ENCODE results near the gene ARMC7. TPM values are rescaled to one million over a fixed set of nuclear protein-coding genes. Genes with fewer than 3 reads are reported as not detected.

The ARMC7 gene
- total RNA-seq, 1 experiment from 2014 or later: 26.0 TPM

DNA sequence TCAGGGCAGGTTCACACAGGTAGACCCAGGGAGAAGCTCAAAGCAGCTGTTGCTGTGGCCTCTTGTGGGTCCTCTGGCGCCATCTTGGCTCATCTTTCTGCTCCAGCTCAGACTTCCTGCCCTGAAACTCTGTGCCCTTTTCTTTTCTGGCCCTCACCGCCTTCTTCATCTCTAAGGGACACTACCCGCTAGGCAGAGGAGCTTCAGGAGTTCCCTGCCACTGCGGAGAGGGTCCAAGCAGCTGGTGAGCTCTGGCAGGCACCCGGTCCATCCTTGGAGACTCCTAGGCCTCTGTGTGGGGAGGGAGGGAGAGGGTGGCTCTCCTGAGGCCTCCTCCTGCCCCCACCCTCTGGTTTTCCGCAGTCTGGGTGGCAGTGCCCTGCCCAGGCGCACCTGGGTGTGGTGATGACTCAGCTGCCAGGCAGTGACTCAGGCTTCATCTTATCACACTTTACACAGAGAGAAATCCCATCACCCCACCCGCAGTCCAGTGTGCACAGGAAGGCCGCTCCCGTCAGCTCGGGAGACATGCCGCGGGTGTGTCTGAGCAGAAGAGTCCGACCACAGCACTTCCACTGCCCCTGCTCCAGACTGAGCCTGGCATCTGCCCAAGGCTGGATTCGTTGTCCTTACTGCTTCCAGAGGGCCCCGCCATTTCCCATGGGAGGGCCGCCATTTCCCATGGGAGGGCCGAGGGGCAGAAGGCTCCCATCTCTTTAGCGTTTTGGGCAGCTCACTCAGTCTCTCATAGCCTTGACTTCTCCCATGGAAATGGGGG, 14.5 kb downstream of the ARMC7 start:
- Mint-ChIP-seq H3K4me3 (ENCODE audit: unreplicated experiment) (no peak overlapping the region), H3K4me1 (ENCODE audit: low read depth, unreplicated experiment) (peaks cover 17% of the 10 kb centered on the region), H3K27me3 (ENCODE audit: insufficient read depth, unreplicated experiment) (no peaks in the 10 kb centered on the region), H3K9me3 (ENCODE audit: unreplicated experiment) (no peaks in the 10 kb centered on the region), H3K36me3 (ENCODE audit: insufficient read depth, unreplicated experiment) (peaks cover 50% of the 10 kb centered on the region), H3K27ac (ENCODE audit: unreplicated experiment) (peak overlapping the region; percentile 85)
- no peaks in the 10 kb centered on the region for H3K27me3 ChIP-seq (replicated peaks; ENCODE audit: control insufficient read depth, insufficient read depth, low read length)
- no peaks in the 10 kb centered on the region for H3K9me3 ChIP-seq
- peaks cover 14% of the 10 kb centered on the region for H3K4me1 ChIP-seq
- no peak overlapping the region for H3K4me3 ChIP-seq (ENCODE audit: low read depth, low read length)
- TF ChIP-seq, protein P1, sequence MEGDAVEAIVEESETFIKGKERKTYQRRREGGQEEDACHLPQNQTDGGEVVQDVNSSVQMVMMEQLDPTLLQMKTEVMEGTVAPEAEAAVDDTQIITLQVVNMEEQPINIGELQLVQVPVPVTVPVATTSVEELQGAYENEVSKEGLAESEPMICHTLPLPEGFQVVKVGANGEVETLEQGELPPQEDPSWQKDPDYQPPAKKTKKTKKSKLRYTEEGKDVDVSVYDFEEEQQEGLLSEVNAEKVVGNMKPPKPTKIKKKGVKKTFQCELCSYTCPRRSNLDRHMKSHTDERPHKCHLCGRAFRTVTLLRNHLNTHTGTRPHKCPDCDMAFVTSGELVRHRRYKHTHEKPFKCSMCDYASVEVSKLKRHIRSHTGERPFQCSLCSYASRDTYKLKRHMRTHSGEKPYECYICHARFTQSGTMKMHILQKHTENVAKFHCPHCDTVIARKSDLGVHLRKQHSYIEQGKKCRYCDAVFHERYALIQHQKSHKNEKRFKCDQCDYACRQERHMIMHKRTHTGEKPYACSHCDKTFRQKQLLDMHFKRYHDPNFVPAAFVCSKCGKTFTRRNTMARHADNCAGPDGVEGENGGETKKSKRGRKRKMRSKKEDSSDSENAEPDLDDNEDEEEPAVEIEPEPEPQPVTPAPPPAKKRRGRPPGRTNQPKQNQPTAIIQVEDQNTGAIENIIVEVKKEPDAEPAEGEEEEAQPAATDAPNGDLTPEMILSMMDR (IDR thresholded peaks at IDR 0.05; ENCODE audit: insufficient read depth in 1 of 2, low read depth in 1 of 2, low read length in 1 of 2, severe bottlenecking in 1 of 2, unreplicated experiment in 1 of 2): no peak
- CTCF ChIA-PET: interaction anchor here (0.6 to 2.3 kb wide), 2 partner anchors 10 to 31 kb away, joined by 3 to 11 read pairs; no protein-coding TSS in a partner anchor
- no TSS peak for BruUV-seq (replicated peaks)
- POLR2A ChIA-PET: no interaction called here
- intact Hi-C loops (cut with micrococcal nuclease; ENCODE audit: unreplicated experiment): no loop called here
- H3K36me3 ChIP-seq (ENCODE audit: control insufficient read depth, insufficient read depth, low read length): no peaks in the 10 kb centered on the region; the same call in 1 of the 2 replicates
- DNase-seq: peak; percentile 47 to 76

DNA sequence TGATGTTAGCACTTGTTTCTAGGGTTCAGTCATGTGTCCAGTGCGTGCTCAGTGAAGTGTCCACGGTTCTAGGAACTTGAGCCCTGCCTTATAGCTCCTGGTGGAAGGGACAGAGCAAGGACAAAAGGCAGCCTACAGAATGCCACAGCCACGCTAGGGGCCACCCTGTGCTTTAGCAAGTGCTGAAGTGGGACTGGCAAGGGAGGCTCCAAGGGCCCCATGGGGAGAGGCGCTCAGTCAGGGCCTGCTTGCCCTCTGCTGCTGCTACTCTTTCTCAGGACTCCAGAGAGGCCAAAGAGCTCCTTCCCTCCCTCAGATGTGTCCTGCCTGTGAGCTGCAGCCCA, 15.0 kb downstream of the ARMC7 start:
- no peak for DNase-seq
- Mint-ChIP-seq H3K27ac (ENCODE audit: unreplicated experiment) (peak overlapping the region; percentile 85), H3K36me3 (ENCODE audit: insufficient read depth, unreplicated experiment) (peaks cover 53% of the 10 kb centered on the region), H3K4me3 (ENCODE audit: unreplicated experiment) (no peak overlapping the region), H3K9me3 (ENCODE audit: unreplicated experiment) (no peaks in the 10 kb centered on the region), H3K27me3 (ENCODE audit: insufficient read depth, unreplicated experiment) (no peaks in the 10 kb centered on the region), H3K4me1 (ENCODE audit: low read depth, unreplicated experiment) (peaks cover 17% of the 10 kb centered on the region)
- H3K4me3 ChIP-seq (ENCODE audit: low read depth, low read length): no peak overlapping the region
- ChIA-PET POLR2A (no interaction called here), CTCF (interaction anchor here (0.6 to 2.3 kb wide), 2 partner anchors 10 to 30 kb away, joined by 3 to 11 read pairs; no protein-coding TSS in a partner anchor)
- TF ChIP-seq, protein P1 (IDR thresholded peaks at IDR 0.05; ENCODE audit: insufficient read depth in 1 of 2, low read depth in 1 of 2, low read length in 1 of 2, severe bottlenecking in 1 of 2, unreplicated experiment in 1 of 2): no peak
- peaks cover 14% of the 10 kb centered on the region for H3K4me1 ChIP-seq
- H3K9me3 ChIP-seq: no peaks in the 10 kb centered on the region
- no peaks in the 10 kb centered on the region for H3K27me3 ChIP-seq (replicated peaks; ENCODE audit: control insufficient read depth, insufficient read depth, low read length)
- H3K36me3 ChIP-seq (ENCODE audit: control insufficient read depth, insufficient read depth, low read length): peaks cover 4% of the 10 kb centered on the region
- intact Hi-C loops (cut with micrococcal nuclease; ENCODE audit: unreplicated experiment): no loop called here
- BruUV-seq (replicated peaks): no TSS peak

DNA sequence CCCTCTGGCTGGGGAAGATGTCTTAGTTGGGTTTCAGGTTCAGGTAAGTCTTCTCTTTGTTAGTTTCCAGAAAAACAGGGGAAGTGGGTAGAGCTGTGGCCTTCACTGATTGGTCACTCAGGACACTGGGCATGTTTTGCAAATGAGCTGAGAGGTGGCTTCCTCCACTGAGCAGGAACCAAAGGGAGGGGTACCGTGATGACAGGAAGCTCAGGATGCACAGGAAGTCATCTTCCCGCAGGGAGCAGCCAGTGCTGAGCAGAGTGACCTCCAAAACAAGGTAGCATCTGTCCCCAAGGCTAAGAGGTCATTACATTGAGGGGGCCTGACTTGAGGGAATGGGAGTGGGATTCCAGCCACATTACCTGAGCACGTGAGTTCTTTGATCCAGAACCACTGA, 16.2 kb downstream of the ARMC7 start:
- ChIA-PET POLR2A (no interaction called here), CTCF (interaction anchor here (0.6 to 1.7 kb wide), 2 partner anchors 12 to 66 kb away, joined by 4 to 5 read pairs; no protein-coding TSS in a partner anchor)
- no peak overlapping the region for H3K4me3 Mint-ChIP-seq (ENCODE audit: unreplicated experiment)
- intact Hi-C loops (cut with micrococcal nuclease; ENCODE audit: unreplicated experiment): no loop called here
- TF ChIP-seq, protein P1 (IDR thresholded peaks at IDR 0.05; ENCODE audit: insufficient read depth in 1 of 2, low read depth in 1 of 2, low read length in 1 of 2, severe bottlenecking in 1 of 2, unreplicated experiment in 1 of 2): no peak
- DNase-seq: no peak
- H3K36me3 ChIP-seq (ENCODE audit: control insufficient read depth, insufficient read depth, low read length): peaks cover 4% of the 10 kb centered on the region
- H3K9me3 ChIP-seq: no peaks in the 10 kb centered on the region
- BruUV-seq (replicated peaks): no TSS peak
- peaks cover 54% of the 10 kb centered on the region for H3K36me3 Mint-ChIP-seq (ENCODE audit: insufficient read depth, unreplicated experiment)
- H3K27me3 ChIP-seq (replicated peaks; ENCODE audit: control insufficient read depth, insufficient read depth, low read length): no peaks in the 10 kb centered on the region
- H3K4me3 ChIP-seq (ENCODE audit: low read depth, low read length): no peak overlapping the region
- H3K9me3 Mint-ChIP-seq (ENCODE audit: unreplicated experiment): no peaks in the 10 kb centered on the region
- H3K27me3 Mint-ChIP-seq (ENCODE audit: insufficient read depth, unreplicated experiment): no peaks in the 10 kb centered on the region
- H3K27ac Mint-ChIP-seq (ENCODE audit: unreplicated experiment): no peak overlapping the region
- H3K4me1 ChIP-seq: peaks cover 20% of the 10 kb centered on the region
- peaks cover 25% of the 10 kb centered on the region for H3K4me1 Mint-ChIP-seq (ENCODE audit: low read depth, unreplicated experiment)
